Psoas muscle (tissue), 8 donors: ENCODE data around the gene KCNAB3. TPM values are rescaled to one million over a fixed set of nuclear protein-coding genes. Genes with fewer than 3 reads are reported as not detected.

Experiments used
- ATAC-seq, 4 donors: fragments of 200-7000 bp; cut with Tn5 transposase; one replicate each; pipeline ENCODE4 v1.9.1; 2020; ENCODE audit warnings: moderate library complexity in 3 of 4, mild to moderate bottlenecking in 2 of 4
- DNase-seq, 2 donors: peaks; one replicate each; pipeline ENCODE4 v3.0.0-alpha.2; 2020
- H3K27ac ChIP-seq: fragments of 200-600 bp; one replicate; pipeline ENCODE4 v1.8.0; 2022
- H3K27me3 ChIP-seq, 3 donors: fragments of 200-600 bp in 1 of 3; one replicate each; pipeline versions ENCODE4 v1.6.1 to v1.8.0; 2013 to 2022; ENCODE audit warnings: low read length in 2 of 3, mild to moderate bottlenecking in 2 of 3, moderate library complexity in 1 of 3; ENCODE audit not compliant: insufficient read depth in 3 of 3
- H3K36me3 ChIP-seq, 2 donors: fragments of 200-600 bp in 1 of 2; one replicate each; pipeline versions ENCODE4 v1.6.1 to v1.8.0; 2013 to 2022; ENCODE audit warnings: low read depth in 1 of 2, mild to moderate bottlenecking in 1 of 2, moderate library complexity in 1 of 2; ENCODE audit not compliant: insufficient read depth in 1 of 2
- H3K4me1 ChIP-seq: fragments of 200-600 bp; one replicate; pipeline ENCODE4 v1.8.0; 2022
- H3K4me3 ChIP-seq: fragments of 200-600 bp; one replicate; pipeline ENCODE4 v1.8.0; 2022; ENCODE audit warnings: mild to moderate bottlenecking
- H3K9me3 ChIP-seq: fragments of 200-600 bp; one replicate; pipeline ENCODE4 v1.8.0; 2022
- CTCF ChIP-seq: fragments of 200-600 bp; IDR thresholded peaks from one replicate; pipeline ENCODE4 v1.8.0; 2022; ENCODE audit warnings: antibody characterized with exemption
- WGBS, 3 donors: extraction: QIAGEN DNeasy Blood & Tissue Kit; methylation state at CpG; one replicate each; pipeline versions ENCODE4 v1.1.6 to v1.1.7; 2013; 5-methylcytosine and 5-hydroxymethylcytosine counted together
- intact Hi-C, 2 donors: fragments of 100-400 bp; cut with DNase I; formaldehyde crosslinking; loops; one replicate each; pipeline versions ENCODE4 v1.11.0 to v1.14.2; 2022
- polyA plus RNA-seq, 3 donors: library from polyadenylated mRNA; stranded (reverse); fragments of 200-250 nt; gene quantifications; one replicate each; pipeline ENCODE4 v1.2.3, GENCODE V29; 2013
- total RNA-seq, 4 donors: library from RNA; stranded (reverse); fragmentation: NEBNext Ultra II Directional in 2 of 4; extraction: Animal tissue kit (Norgen Biotek cat#: 25700) in 2 of 4; gene quantifications; one replicate each; pipeline versions ENCODE4 v1.2.1 to v1.2.4, GENCODE V29; 2021 to 2023
- donor health status: healthy with polysubstance abuse.
- donor health status: DM: no; HTN: no; CAD: no; lungs with moderate emphysema.
- donor health status: Bipolar disorder and iron deficiency.
- donor health status: healthy.
- donor health status: DM: yes; HTN: yes; CAD: no.
- donor health status: DM: no; HTN: no; CAD: no.
- donor health status: DM: no; HTN: no; CAD: no.
- donor health status: DM: yes; HTN: yes; CAD: no.

Gene KCNAB3
- total and polyA plus RNA-seq, 7 donors, result 0.18 to 0.77 (median 0.45) TPM; not detected in 1

DNA sequence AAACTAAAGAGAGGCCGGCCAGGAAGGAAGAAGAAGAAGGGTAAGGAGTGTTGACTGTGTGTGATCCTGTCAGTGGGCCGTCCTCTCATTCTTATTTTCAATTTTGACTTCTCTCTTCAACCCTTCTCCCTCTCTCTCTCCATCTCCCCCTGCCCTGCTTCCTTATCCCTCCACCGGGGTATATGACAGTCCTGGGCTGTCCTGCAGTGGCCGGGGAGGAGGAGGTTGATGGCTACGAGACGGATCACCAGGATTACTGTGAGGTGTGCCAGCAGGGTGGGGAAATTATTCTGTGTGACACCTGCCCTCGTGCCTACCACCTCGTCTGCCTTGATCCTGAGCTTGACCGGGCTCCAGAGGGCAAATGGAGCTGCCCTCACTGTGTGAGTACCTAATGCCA lies 35.4 kb downstream of the KCNAB3 start:
- DNase-seq, result no peak
- Histone ChIP-seq H3K27me3 (no peaks in the 10 kb centered on the region), H3K9me3 (no peaks in the 10 kb centered on the region), H3K36me3 (peaks cover 0 to 36% of the 10 kb centered on the region in 2 donors), H3K27ac (no peak overlapping the region), H3K4me1 (peaks cover 13% of the 10 kb centered on the region), H3K4me3 (no peak overlapping the region)
- ATAC-seq, result no peak
- 93 to 95% (median 94%) methylated on average over 9 of the region's 9 CpGs for WGBS, 3 donors
- no peak for TF ChIP-seq CTCF
- intact Hi-C loops, result no loop called here

DNA sequence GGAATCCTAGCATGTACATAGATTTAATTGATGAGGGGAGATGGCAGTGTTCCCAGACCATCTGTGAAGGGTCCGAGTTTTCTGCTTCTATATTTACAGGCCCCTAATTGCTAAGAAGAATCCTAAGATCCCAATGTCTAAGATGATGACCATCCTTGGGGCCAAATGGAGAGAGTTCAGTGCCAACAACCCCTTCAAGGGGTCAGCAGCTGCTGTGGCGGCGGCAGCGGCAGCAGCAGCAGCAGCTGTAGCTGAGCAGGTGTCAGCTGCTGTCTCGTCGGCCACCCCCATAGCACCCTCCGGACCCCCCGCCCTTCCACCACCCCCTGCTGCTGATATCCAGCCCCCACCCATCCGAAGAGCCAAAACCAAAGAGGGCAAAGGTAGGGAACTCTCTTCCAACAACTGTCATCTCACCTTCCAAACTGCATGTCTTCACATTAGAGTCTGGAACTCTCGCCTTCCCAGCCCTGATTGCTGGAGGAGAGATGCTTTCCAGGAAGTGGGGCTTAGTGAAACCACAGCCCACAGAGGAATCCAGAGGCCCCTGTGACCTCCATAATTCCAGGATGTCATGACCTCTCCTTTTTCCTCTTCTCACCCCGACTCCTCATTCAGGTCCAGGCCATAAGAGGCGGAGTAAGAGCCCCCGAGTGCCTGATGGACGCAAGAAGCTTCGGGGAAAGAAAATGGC lies 36.3 kb downstream of the KCNAB3 start:
- Histone ChIP-seq H3K36me3 (peaks cover 0 to 28% of the 10 kb centered on the region in 2 donors), H3K9me3 (no peaks in the 10 kb centered on the region), H3K27ac (no peak overlapping the region), H3K27me3 (no peaks in the 10 kb centered on the region), H3K4me1 (peaks cover 21% of the 10 kb centered on the region), H3K4me3 (no peak overlapping the region)
- intact Hi-C loops, result no loop called here
- ATAC-seq, result no peak
- WGBS, 3 donors, result 62 to 67% (median 64%) methylated on average over 15 of the region's 15 CpGs
- no peak for DNase-seq
- TF ChIP-seq CTCF, result no peak

GRCh38 chr17:7889166-7889955 lies 40.3 kb downstream of the KCNAB3 start:
- ATAC-seq (peak; percentile 91 to 92 (median 92)), DNase-seq (peak; percentile 97 to 99)
- H3K9me3 ChIP-seq, result no peaks in the 10 kb centered on the region
- WGBS, 3 donors, result 21 to 25% (median 22%) methylated on average over 11 of the region's 11 CpGs
- TF ChIP-seq CTCF, result peak; percentile 56
- peak overlapping the region; percentile 28 for H3K4me3 ChIP-seq
- intact Hi-C loops, result no loop called here
- peaks cover 46% of the 10 kb centered on the region for H3K4me1 ChIP-seq
- peak overlapping the region; percentile 70 for H3K27ac ChIP-seq
- H3K36me3 ChIP-seq, result peaks cover 0 to 14% of the 10 kb centered on the region in 2 donors
- H3K27me3 ChIP-seq, result peaks cover 0 to 18% (median 0%) of the 10 kb centered on the region in 3 donors

DNA sequence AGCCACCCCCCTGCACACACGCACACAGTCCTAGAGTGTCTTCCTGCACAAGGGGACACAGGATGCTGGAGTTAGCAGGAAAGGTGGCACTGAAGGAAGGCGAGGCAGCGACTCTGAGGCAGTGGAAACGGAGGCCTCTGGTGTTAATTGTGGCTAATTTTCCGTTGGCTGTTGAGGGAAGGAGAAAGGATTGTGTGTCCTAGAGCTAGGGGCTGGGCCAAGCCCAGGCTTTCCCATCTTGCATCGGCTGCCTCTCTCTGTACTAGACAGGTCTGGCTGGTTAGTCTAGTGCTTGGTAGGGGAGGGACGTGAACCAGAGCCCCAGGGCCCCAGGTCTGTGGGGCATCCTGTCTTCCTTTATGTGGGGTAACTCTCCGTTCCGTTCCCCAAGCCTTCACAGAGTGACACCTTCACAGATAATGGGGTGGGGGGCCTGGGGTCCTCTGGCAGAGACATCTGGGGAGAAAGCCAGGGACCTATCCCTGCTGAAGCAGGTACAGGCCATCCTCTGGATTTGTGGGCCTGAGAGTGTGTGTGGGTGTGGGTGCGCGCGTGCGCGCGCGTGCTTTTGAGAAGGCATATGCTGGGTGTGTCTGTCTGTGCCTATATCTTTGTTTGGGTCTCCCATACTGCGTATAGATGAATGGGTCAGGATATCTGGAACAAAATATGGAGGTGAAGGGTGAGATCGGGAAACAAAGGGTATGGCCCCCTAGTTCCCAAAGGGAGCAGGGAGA lies 41.3 kb downstream of the KCNAB3 start, which contains the start of gene CHD3:
Gene CHD3 (plus strand): TSS at position 606 of the 737 bp plus-strand sequence. CDS start 212 bp downstream, outside the sequence.
- intact Hi-C loops, result no loop called here
- no peak for TF ChIP-seq CTCF
- Histone ChIP-seq H3K4me3 (peak within 1 kb of the TSS; percentile 81), H3K27me3 (peaks cover 0 to 24% (median 0%) of the 10 kb centered on the region in 3 donors), H3K9me3 (no peaks in the 10 kb centered on the region), H3K4me1 (peaks cover 46% of the 10 kb centered on the region), H3K27ac (peak within 1 kb of the TSS; percentile 70), H3K36me3 (peaks cover 0 to 6% of the 10 kb centered on the region in 2 donors)
- DNase-seq, result no peak
- ATAC-seq, result peak in 1 of 4 donors; percentile 5
- WGBS, 3 donors, result 17 to 25% (median 18%) methylated on average over 18 of the region's 18 CpGs
